Measurements from ENCODE around the gene ZBTB24.

ZBTB24 gene

DNA sequence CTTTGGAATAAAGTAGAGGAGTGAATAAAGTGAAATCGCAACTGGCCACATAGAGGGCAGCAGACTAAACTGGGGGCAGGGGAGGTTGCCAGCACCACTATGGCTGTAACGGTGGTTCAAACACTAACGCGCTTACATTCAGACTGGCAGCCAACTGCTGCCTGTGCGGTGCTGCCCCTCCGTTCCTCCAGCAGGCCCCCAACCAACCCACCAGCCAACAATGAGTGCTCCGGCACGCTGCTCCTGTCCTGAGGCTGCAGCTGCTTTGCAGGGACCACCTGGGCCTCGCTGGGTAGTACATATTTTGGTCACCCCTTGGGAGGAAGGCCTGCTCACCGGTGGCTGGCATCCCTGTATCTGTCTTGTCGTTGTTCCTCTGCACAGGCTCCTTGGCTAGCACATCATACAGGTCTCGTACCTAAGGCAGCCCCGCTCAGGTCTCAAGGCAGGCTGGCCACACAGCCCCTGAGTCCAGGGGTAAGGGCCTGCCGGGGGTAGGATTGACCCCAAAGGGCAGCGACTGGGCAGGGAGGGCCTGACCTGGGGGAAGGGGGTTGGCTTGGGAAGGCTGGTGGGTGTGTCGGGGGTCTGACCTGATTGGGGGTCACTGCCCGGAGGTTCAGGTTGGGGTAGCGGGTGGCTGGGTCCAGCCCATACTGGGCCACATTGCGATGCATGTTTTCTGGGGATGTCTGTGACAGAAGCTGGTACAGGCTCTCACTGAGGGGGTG, 33.8 kb downstream of the ZBTB24 start:
- no peak for DNase-seq

DNA sequence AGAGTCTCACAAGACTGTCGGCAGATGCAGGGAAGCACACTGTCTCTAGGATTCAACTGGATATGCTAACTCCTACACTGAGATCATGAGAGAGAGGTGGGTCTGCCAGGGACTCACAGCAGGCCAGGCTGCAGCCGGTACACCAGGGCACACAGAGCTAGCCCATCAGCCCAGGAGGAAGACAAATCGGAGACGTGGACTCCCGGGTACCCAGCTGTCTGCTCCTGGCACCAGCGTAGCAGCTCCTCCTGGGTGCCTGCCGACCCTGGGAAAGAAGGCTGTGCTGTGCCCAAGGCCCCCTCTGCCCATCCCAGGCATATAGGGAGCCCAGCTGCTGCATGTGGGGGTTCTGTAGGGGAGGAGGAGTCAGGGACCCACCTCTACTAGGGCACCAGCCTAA, 34.4 kb downstream of the ZBTB24 start:
- no peak for DNase-seq

DNA sequence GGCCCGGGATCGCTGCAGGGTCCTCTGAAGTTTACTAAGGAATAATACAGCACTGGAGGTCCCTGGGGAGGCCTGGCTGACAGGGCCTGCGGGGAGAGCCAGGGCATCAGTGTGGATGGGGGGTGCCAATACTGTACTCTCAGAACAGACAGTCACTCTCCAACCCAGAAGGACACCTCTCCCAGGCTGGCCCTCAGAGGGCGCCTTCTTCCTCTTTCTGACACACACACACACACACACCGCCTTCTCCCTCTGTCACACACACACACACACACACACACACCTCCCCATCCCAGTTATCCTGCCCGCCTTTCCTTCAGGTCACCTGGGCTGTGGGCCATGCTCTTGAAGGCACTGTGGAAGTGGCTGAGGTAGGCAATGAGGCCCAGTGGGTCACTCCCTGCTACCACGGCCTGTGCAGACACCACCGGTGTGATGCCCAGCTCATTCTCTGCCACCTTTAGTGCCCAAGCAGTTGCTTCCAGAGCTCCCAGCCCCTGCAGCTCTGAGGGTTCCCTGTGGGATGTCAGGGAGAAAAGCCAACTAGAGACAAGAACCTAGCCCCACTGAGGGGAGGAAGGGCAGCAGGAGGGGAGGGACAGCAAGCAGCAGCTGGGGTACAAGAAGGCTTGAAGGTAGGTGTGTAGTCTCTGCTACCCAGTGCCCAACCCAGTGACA, 35.0 kb downstream of the ZBTB24 start:
- no peak for DNase-seq

DNA sequence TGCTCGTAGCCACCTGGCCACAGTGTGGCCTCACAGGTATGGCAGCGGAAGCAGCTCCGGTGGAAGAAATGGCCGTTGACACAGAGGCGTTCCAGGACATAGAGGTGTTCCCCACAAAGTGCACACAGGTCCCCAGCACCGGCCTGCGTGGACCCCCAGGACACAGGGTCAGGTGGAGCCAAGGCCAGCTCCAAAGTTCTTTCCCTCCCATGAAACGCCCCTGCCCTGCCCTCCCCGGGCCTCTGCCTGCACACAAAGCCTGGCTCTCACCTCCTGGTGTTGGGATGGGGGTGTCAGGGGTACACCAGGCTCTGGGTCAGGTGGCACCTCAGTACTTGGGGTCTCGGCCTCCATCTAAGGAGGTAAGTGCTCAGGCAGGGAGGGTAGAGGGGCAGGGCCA, 35.9 kb downstream of the ZBTB24 start:
- no peak for DNase-seq

DNA sequence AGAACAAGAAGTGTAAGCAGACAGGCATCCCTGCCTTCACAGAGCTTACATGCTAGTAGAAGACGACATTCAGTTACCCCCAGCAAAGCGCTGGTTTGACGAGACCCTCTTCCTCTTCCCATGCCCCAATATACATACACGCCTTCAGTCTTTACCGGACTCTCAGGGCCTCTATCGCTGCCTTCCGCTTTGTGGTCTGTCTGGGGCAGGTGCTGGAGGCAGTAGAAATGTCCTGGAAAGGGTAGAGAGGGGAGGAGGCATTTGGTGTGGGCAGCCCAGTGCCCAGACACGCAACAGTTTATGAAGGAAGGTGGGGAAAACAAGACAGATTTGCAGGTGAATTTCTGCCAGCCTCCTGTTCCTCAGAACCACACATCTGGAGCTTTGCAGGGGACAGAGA, 36.5 kb downstream of the ZBTB24 start:
- no peak for DNase-seq

DNA sequence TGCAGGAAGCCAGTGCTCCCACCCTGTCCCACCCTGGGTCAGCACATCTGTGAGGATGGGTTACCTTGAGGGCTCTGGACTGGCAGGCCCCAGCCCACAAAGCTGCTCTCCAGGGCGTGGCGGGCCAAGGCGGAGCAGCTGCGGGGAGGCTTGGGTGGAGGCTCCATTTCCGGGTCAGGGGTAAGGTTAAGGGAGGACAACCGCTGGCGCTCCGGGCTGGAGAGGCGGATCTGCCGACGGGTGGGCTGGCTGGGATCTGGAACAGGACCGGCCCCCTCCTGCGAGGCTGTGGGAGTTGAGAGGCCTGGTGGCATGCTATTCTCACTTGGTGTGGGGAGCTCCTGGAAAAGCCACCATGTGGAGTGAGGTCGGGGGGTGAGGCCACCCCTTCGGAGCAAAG, 36.9 kb downstream of the ZBTB24 start:
- no peak for DNase-seq

DNA sequence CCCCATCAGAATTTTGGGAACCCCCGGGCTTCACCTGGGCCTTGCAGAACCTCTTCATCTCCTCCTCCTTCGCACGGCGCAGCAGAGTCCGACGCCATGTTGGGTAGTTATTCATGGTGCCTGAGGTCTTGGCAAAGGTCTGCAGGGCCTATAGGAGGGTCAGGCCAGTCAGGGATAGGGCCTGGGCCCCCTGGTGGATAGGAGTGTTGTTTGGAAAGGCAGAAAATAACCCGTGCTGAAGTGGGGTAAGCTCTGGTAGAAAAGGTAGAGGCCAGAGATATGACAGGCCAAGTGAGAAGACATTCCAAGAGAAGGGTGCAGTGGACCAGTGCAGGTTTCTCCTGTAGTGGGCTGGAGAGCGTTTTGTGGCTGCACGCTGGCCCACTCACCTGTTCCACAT, 37.6 kb downstream of the ZBTB24 start:
- DNase-seq, result no peak

DNA sequence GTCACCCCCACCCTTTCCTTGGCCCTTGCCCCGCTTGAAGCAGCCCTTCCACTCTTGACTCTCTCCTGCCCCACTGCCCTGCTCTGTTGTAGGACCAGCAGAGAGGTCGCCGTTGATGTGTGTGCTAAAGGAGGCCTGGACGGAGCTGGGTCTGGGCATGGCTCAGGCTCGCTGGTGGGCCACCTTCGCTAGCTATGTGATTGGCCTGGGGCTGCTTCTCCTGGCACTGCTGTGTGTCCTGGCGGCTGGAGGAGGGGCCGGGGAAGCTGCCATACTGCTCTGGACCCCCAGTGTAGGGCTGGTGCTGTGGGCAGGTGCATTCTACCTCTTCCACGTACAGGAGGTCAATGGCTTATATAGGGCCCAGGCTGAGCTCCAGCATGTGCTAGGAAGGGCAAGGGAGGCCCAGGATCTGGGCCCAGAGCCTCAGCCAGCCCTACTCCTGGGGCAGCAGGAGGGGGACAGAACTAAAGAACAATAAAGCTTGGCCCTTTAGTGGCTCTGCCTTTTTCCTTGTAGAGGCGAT, 39.5 kb downstream of the ZBTB24 start:
- no peak for DNase-seq

DNA sequence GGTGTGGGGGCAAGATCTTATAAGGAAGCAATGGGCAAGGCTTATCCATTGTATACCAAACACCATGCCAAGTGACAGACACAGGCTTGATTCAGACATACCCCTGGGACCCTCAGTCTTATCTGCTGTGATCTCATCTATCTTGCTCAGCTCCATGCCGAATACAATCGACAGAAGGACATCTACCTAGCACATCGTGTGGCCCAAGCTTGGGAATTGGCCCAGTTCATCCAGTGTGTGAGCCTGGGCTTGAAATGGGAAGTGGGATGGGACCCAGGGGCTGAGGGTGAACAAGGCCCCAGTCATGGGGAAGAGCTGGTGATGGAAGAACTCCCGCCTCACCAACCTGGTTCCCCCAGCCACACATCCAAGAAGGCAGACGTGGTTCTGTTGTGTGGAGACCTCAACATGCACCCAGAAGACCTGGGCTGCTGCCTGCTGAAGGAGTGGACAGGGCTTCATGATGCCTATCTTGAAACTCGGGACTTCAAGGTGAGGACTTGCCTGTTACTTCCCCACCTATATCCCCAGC, 40.6 kb downstream of the ZBTB24 start:
- no peak for DNase-seq

DNA sequence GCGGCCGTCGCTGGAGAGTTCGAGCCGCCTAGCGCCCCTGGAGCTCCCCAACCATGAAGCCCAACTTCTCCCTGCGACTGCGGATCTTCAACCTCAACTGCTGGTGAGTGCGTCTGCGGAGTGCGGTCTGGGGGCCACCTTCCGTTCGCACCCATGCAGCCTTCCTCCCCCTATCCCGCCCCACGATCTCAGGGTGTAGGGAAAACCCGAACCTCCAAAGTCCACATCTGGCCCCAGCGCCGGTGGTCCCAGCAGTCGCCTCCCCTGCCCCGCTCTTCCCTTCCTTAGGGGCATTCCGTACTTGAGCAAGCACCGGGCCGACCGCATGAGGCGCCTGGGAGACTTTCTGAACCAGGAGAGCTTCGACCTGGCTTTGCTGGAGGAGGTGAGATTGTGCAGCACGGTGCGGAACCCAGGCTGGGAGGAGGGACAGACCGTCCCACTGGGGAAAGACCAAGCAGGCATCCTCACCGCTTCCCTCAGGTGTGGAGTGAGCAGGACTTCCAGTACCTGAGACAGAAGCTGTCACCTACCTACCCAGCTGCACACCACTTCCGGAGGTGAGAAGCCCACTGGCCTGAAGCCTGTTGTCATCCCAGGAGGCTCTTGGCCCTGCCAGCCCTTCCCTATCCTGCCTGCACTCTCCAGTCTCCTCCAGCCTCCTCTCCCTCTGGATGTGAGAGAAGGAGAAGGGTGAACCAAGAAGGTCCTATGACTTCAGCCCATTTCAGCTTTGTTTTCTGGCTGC, 41.8 kb downstream of the ZBTB24 start:
- DNase-seq, result no peak

DNA sequence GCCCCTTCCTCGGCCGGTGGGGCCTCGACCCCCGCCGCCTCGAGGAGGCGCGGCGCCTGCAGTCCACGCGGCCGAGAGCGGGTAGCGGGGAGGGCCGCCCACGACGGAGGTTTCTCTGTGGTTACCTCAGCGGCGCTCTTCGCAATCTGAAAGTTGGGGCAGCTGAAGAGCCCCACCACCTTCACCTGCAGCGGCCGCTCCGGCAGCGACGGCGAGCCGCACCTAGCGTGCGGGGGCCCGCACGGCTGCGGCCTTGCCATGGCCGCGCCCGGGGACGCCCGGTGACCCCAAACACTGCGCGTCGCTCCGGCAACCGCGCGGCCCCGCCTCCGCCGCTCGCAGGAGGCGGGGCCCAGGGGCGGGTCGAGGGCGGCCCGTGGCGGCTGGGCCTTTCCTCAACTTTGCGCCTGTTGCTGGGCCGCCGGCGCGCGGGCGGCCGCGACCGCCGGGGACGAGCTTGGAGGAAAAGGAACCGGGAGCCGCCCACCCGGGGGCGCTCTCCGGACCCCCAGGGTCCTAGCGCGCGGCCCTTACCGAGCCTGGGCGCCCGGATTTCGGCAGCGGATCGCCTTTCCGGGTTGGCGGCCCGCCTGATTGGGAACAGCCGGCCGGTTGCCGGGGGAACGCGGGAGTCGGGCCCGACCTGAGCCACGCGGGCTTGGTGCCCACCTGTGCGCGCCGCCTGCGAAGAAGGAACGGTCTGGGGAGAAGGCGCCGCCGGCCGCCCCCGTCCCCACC, 42.5 kb downstream of the ZBTB24 start, which contains the start of the genes PPIL6 and SMPD2:
TSS of gene PPIL6 (minus strand) at position 298 of the 738 bp plus-strand sequence. CDS start at position 260, 38 bp downstream.
TSS of gene SMPD2 (plus strand) at position 394 of the 738 bp plus-strand sequence. CDS start 398 bp downstream, outside the sequence.
- peak; percentile 72 for DNase-seq

DNA sequence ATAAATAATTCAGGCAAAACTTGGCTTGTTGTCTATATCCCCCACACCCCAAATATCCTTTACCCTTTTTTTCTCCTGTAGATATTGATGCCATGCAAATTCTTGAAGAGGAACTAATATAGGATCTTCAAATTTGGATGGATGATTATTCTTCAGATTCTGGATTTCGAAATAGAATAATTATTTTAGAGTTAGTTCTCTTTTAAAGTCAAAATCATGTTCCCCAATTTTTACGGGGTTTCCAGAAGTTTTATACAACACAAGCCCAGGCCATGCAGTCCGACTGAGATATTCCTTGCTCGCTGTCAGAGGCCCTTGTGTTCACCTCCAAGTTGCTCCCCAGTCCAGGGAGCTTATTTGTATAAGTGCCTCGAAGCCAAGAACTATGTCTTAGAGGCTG, 47.0 kb downstream of the ZBTB24 start:
- no peak for DNase-seq

DNA sequence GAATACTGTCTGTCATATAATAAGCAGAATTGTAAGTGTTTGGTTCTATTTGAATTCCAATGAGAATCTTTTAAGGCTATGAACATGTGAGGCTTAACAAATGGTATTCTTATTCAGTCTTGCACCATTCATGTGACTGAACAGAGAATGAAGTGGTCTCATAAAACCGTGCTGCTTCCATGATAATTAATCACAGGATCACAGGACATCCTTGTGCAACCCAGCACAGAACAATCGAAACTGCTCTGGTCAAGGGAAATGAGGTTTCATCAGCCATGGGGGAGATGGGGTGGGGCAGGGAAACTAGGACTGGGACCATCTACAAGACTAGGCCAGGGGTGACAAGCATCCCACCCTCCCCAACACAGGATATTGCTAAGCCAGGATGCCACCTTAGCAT, 48.6 kb downstream of the ZBTB24 start:
- DNase-seq, result no peak

DNA sequence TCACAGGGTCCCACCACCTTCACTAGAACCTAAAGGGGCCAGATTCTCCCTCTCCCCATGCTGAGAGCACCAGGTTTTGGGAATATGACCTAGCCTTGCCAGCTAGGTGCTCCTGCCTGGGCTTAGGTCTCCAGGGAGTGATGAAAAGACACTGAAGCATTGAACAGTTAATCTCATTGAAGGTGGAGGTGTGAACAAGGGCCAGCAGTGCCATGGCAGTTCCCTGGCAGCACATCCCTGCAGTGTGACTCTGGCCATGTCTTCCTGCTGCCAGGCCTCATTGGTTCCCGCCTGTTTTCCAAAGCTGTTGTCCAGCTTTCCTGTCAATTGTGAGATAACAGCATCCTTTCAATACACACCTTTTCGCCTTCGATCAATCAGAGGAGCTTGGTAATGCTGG, 53.5 kb downstream of the ZBTB24 start:
- no peak for DNase-seq

DNA sequence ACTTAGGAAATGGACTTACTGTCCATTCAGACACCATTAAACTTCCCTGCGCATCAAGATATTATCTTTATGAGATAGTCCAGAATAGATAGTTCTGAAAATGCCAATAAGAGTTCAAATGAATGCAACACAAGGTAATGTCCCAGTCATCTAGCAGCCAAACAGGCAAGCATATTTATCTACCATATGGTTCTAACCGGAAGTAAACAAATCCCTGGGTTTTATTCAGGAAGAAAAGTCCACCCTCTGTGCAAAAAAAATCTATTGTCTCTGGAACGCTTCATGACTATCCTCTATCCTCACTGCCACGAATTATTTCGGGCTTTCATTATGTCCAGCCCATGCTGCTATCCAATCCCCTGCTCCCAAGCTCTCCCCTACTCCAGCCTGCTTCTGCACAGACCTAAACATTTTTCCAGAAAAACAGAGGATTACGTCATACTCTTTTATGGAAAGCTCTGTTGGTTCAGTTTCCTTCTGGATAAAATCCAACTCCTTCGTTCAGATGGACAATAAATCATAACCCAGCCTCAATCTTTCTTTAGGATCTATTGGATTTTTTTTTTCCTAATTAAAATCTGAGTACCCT, 54.0 kb downstream of the ZBTB24 start:
- DNase-seq, result no peak

DNA sequence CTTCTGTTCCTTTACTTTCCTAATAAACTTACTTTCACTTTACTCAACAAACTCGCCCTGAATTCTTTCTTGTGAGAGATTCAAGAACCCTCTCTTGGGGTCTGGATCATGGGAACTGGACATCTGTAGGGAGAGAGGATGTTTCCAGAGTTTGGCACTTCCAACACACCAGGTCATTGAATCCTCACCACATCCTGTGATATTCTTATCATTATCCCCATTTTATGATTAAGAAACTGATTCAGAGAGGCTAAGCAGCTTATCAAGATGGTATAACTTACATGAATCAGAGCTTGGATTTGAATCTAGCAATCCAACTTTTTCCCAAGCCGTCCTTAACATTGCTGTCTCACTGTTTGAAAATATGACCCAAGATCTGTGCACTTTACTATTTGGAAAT, 58.1 kb downstream of the ZBTB24 start:
- no peak for DNase-seq

DNA sequence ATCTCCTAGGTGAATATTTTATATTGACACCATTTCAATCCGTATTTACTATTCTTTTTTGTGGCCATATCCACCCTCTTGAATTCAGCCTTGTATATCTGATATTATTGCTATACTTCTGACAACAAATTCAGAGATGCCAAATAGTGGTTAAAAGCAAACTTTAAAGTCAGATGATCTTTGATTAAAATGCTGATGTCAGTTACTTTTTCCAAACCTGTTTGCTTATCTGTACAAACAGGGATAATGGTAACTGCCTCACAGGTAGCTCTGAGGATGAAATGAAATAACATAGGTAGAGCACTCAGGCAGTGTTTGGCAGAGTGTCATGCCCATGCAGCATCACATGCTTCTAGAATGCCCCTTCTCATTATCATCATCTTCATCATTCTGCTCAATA, 61.8 kb downstream of the ZBTB24 start:
- DNase-seq, result no peak

DNA sequence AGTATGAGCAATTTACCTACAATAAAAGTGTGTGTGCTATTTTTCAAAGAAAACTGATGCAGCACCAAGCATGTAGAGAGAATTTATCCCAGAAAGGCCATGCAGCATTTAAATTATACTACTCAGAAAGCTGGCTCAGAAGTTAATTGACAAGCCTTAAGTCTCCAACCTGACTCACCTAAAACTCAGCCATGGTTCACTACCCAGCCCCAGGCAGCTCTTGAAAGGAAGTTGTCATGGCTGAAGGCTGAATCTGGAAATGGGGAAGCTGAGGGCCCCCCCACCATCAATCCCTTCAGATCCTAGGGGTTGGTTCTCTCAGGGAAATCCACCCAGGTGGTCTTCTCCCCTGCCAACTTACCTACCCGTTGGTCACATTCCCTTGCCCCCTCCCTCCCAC, 62.3 kb downstream of the ZBTB24 start:
- no peak for DNase-seq

DNA sequence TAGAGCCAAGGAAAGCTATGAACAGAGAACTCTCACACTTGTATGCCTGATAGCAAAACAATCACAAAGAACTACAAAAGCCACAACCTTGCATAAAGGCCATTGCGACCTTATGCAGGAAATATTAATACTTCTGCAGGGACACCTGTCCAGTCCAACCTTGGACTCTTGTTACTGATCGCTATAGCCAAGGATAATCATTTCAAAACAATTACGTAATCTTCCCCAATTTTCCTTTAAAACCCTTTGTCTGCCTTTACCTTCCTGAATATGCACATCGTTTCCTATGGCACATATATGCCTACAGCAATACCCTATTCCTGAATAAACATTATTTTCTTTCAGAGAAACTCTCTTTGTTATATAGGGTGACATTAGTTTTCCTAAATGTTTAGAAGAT, 65.4 kb downstream of the ZBTB24 start:
- DNase-seq, result no peak
